DND-41 (cell line): ENCODE results near the gene DHODH.
"Not testable (repeated sequence)": the region's sequence is repeated elsewhere in the genome, so short reads cannot be mapped to it uniquely, and the experiment has no call there.

ENCODE experiments used
- ATAC-seq: fragments of 200-7000 bp; cut with Tn5 transposase; 3 replicates; pipeline ENCODE4 v1.9.1; 2021; ENCODE audit warnings: low read depth; ENCODE audit not compliant: insufficient read depth
- DNase-seq: peaks from one replicate; pipeline ENCODE4 v3.0.0-alpha.2; 2020
- H2AFZ ChIP-seq: 2 replicates; pipeline ENCODE4 v1.6.0; 2012; ENCODE audit warnings: low read depth, low read length
- H3K27ac ChIP-seq: 2 replicates; pipeline ENCODE4 v1.5.1; 2012; ENCODE audit warnings: low read length, inconsistent platforms
- H3K27me3 ChIP-seq: fragments of 200-600 bp; sonication (generic); 2 replicates; pipeline ENCODE4 v1.6.0; 2012; ENCODE audit warnings: low read length, mild to moderate bottlenecking, inconsistent platforms; ENCODE audit not compliant: insufficient read depth, poor library complexity
- H3K36me3 ChIP-seq: 2 replicates; pipeline ENCODE4 v1.5.1; 2012; ENCODE audit warnings: low read length, inconsistent platforms; ENCODE audit not compliant: insufficient read depth
- H3K4me1 ChIP-seq: 2 replicates; pipeline ENCODE4 v1.5.1; 2012; ENCODE audit warnings: mild to moderate bottlenecking, low read length; ENCODE audit not compliant: insufficient read depth
- H3K4me2 ChIP-seq: 2 replicates; pipeline ENCODE4 v1.6.0; 2012; ENCODE audit warnings: mild to moderate bottlenecking, moderate library complexity, low read length, inconsistent platforms; ENCODE audit not compliant: insufficient read depth
- H3K4me3 ChIP-seq, 2 experiments: fragments of 200-600 bp in 1 of 2; shearing (Covaris generic) in 1 of 2; 2 replicates each; pipeline ENCODE4 v1.5.1; 2012 to 2016; ENCODE audit warnings: inconsistent platforms in 2 of 2, low read length in 2 of 2, mild to moderate bottlenecking in 2 of 2, low read depth in 1 of 2, moderate library complexity in 1 of 2
- H3K79me2 ChIP-seq: 2 replicates; pipeline ENCODE4 v1.6.0; 2012; ENCODE audit warnings: low read length, inconsistent platforms; ENCODE audit not compliant: insufficient read depth
- H3K9ac ChIP-seq: 2 replicates; pipeline ENCODE4 v1.6.0; 2012; ENCODE audit warnings: low read depth, mild to moderate bottlenecking, inconsistent platforms, low read length, moderate library complexity
- H3K9me3 ChIP-seq: 2 replicates; pipeline ENCODE4 v1.5.1; 2012; ENCODE audit warnings: low read length, moderate library complexity, mild to moderate bottlenecking, inconsistent platforms; ENCODE audit not compliant: insufficient read depth, severe bottlenecking
- H4K20me1 ChIP-seq: 2 replicates; pipeline ENCODE4 v1.6.0; 2012; ENCODE audit warnings: low read length; ENCODE audit not compliant: insufficient read depth
- CTCF ChIP-seq: IDR thresholded peaks from 2 replicates; pipeline ENCODE4 v1.5.1; 2012; ENCODE audit warnings: borderline replicate concordance, low read length, moderate library complexity, mild to moderate bottlenecking; ENCODE audit not compliant: poor library complexity, severe bottlenecking; ENCODE audit errors: extremely low read depth
- EZH2 ChIP-seq: IDR thresholded peaks from 3 replicates; pipeline ENCODE4 v1.6.1; 2012; ENCODE audit warnings: borderline replicate concordance, low read depth, mild to moderate bottlenecking, moderate library complexity, low read length, inconsistent platforms; ENCODE audit not compliant: severe bottlenecking

Gene DHODH

GRCh38 chr16:72050769-72051464 lies 42.4 kb downstream of the DHODH start:
- no peaks in the 10 kb centered on the region for H3K4me1 ChIP-seq
- no peak overlapping the region for H2AFZ ChIP-seq
- H3K79me2 ChIP-seq = no peaks in the 10 kb centered on the region
- no peaks in the 10 kb centered on the region for H3K27me3 ChIP-seq
- H3K36me3 ChIP-seq = no peaks in the 10 kb centered on the region
- DNase-seq = no peak
- H3K27ac ChIP-seq = no peak overlapping the region
- TF ChIP-seq CTCF (no peak), EZH2 (no peak)
- H3K4me2 ChIP-seq = no peak overlapping the region
- no peak for ATAC-seq
- H3K4me3 ChIP-seq = no peak overlapping the region
- no peak overlapping the region for H3K9ac ChIP-seq
- peaks cover 3% of the 10 kb centered on the region for H3K9me3 ChIP-seq
- no peaks in the 10 kb centered on the region for H4K20me1 ChIP-seq

- Histone ChIP-seq H4K20me1 (no peaks in the 10 kb centered on the region), H3K27ac (no peak overlapping the region), H3K79me2 (no peaks in the 10 kb centered on the region), H3K9me3 (peaks cover 3% of the 10 kb centered on the region), H3K36me3 (no peaks in the 10 kb centered on the region), H3K4me3 (no peak overlapping the region), H3K4me1 (no peaks in the 10 kb centered on the region), H3K27me3 (no peaks in the 10 kb centered on the region), H3K4me2 (no peak overlapping the region), H2AFZ (no peak overlapping the region), H3K9ac (no peak overlapping the region)
- TF ChIP-seq CTCF (no peak), EZH2 (no peak)
- ATAC-seq (no peak), DNase-seq (no peak)
Measured at GRCh38 chr16:72051818-72052217, 43.3 kb downstream of the DHODH start.

DNA sequence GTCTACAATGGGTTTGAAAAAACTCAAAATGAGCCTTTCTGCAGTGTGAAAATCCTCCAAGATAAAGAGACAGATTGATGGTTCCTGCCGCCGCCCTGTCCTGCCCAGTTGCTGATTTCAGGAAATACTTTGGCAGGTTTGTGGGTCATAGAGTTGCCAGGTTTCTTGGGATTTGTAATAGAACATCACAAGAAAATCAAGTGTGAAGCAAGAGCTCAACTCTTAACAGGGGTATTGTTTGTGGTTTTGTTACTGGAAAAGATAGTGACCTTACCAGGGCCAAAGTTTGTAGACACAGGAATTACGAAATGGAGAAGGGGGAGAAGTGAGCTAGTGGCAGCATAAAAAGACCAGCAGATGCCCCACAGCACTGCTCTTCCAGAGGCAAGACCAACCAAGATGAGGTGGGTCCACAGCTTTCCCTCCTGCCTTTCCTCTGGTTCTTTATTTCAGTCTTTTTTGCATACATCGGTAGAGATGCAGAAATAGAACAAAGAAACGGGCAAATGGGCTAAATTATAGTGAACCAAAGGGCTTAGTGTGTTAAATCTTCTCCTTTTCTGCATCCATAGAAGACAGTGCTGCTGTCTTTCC lies 45.8 kb downstream of the DHODH start, which contains the start of gene HP:
Gene HP (plus strand): TSS at position 252 of the 594 bp plus-strand sequence. CDS start 148 bp downstream, at position 400.
- not testable (repeated sequence) for H4K20me1 ChIP-seq, H3K4me1 ChIP-seq, H3K27me3 ChIP-seq, H2AFZ ChIP-seq, H3K79me2 ChIP-seq, H3K9ac ChIP-seq, H3K9me3 ChIP-seq, DNase-seq, H3K4me3 ChIP-seq, H3K27ac ChIP-seq, H3K36me3 ChIP-seq, ATAC-seq, H3K4me2 ChIP-seq

- H3K9ac ChIP-seq = no peak overlapping the region
- H4K20me1 ChIP-seq = no peaks in the 10 kb centered on the region
- no peaks in the 10 kb centered on the region for H3K4me1 ChIP-seq
- H3K27ac ChIP-seq = no peak overlapping the region
- H3K79me2 ChIP-seq = no peaks in the 10 kb centered on the region
- no peaks in the 10 kb centered on the region for H3K27me3 ChIP-seq
- H3K9me3 ChIP-seq = no peaks in the 10 kb centered on the region
- H2AFZ ChIP-seq = no peak overlapping the region
- no peaks in the 10 kb centered on the region for H3K36me3 ChIP-seq
- H3K4me2 ChIP-seq = no peak overlapping the region
- no peak overlapping the region for H3K4me3 ChIP-seq
- no peak for DNase-seq
- no peak for TF ChIP-seq EZH2
- TF ChIP-seq CTCF = no peak
- no peak for ATAC-seq
Measured at GRCh38 chr16:72055911-72056310, 47.4 kb downstream of the DHODH start.

- not testable (repeated sequence) for DNase-seq, H3K27me3 ChIP-seq, H3K4me1 ChIP-seq, H3K9ac ChIP-seq, H3K79me2 ChIP-seq, H3K27ac ChIP-seq, H2AFZ ChIP-seq, H3K4me3 ChIP-seq, H4K20me1 ChIP-seq, H3K9me3 ChIP-seq, ATAC-seq, H3K4me2 ChIP-seq, H3K36me3 ChIP-seq
Measured at GRCh38 chr16:72057313-72057712, 48.8 kb downstream of the DHODH start.

DNA sequence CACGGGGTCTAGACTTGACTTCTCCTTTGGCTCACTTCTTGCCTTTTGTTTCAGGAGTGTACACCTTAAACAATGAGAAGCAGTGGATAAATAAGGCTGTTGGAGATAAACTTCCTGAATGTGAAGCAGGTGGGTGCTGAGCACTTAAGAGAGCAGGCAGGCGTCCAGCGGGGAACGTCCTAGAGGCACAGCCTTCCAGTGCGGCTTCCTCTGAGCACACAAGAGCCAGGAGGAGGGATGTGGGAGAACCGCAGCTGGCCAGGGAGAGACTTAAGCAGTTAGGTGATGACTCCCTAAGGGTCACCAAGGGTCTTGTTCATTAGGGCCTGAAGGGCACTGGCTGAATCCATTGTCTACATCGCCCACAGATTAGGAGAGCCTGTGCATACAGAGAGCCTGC lies 50.5 kb downstream of the DHODH start:
- not testable (repeated sequence) for H3K4me3 ChIP-seq, ATAC-seq, H2AFZ ChIP-seq, H3K36me3 ChIP-seq, H3K4me1 ChIP-seq, H3K9ac ChIP-seq, H3K4me2 ChIP-seq, H4K20me1 ChIP-seq, H3K27me3 ChIP-seq, H3K27ac ChIP-seq, H3K79me2 ChIP-seq, DNase-seq, H3K9me3 ChIP-seq
